A673 (cell line): ENCODE measurements around the gene GLIPR1. TPM values are rescaled to one million over a fixed set of nuclear protein-coding genes. Genes with fewer than 3 reads are reported as not detected.

Source experiments
- BruUV-seq: library from RNA; stranded (reverse); fragments of 400-500 nt; replicated peaks from 2 replicates; lab custom pipeline; 2021; lab: Mats Ljungman, UMichigan
- CTCF ChIA-PET: fragments of 300-600 bp; sonication (Branson Sonifier 250); formaldehyde crosslinking; loops from one replicate; lab custom pipeline; 2022; ENCODE audit warnings: antibody characterized with exemption; lab: Charles Lee
- POLR2A ChIA-PET: fragments of 300-600 bp; sonication (Branson Sonifier 250); formaldehyde crosslinking; loops from one replicate; lab custom pipeline; 2022; ENCODE audit warnings: antibody characterized with exemption; ENCODE audit not compliant: low non-redundant PET; lab: Charles Lee
- DNase-seq: peaks from one replicate; pipeline ENCODE4 v3.0.0-alpha.2; 2015; ENCODE audit warnings: low spot score
- H3K27ac ChIP-seq: fragments of 200-600 bp; sonication (generic); 2 replicates; pipeline ENCODE4 v1.5.1; 2016; ENCODE audit warnings: mixed run types, low read depth, mild to moderate bottlenecking, mixed read lengths, antibody characterized with exemption, low read length; ENCODE audit not compliant: poor library complexity, severe bottlenecking
- H3K27me3 ChIP-seq: fragments of 200-600 bp; sonication (generic); replicated peaks from 2 replicates; pipeline ENCODE4 v1.6.1; 2017; ENCODE audit warnings: mixed run types, low read depth, mild to moderate bottlenecking, mixed read lengths, antibody characterized with exemption, low read length; ENCODE audit not compliant: insufficient read depth, poor library complexity
- H3K36me3 ChIP-seq: fragments of 200-600 bp; sonication (generic); 2 replicates; pipeline ENCODE4 v1.6.1; 2016; ENCODE audit warnings: mixed run types, mild to moderate bottlenecking, mixed read lengths, antibody characterized with exemption, low read length; ENCODE audit not compliant: insufficient read depth, poor library complexity, severe bottlenecking
- H3K4me1 ChIP-seq: fragments of 200-600 bp; sonication (generic); 2 replicates; pipeline ENCODE4 v1.6.1; 2017; ENCODE audit warnings: mixed run types, mild to moderate bottlenecking, mixed read lengths, antibody characterized with exemption, low read length; ENCODE audit not compliant: insufficient read depth, poor library complexity, severe bottlenecking
- H3K4me3 ChIP-seq: fragments of 200-600 bp; sonication (generic); 2 replicates; pipeline ENCODE4 v1.5.1; 2016; ENCODE audit warnings: low read depth, mixed run types, mild to moderate bottlenecking, mixed read lengths, low read length; ENCODE audit not compliant: poor library complexity, severe bottlenecking
- H3K9me3 ChIP-seq: fragments of 200-600 bp; sonication (generic); 2 replicates; pipeline ENCODE4 v1.6.1; 2016; ENCODE audit warnings: mixed run types, low read depth, mild to moderate bottlenecking, mixed read lengths, antibody characterized with exemption, low read length; ENCODE audit not compliant: poor library complexity, severe bottlenecking
- CTCF ChIP-seq: fragments of 300-800, 200-600 bp; sonication (generic); conservative IDR thresholded peaks from 2 replicates; pipeline ENCODE4 v1.5.1; 2017; ENCODE audit warnings: low read depth, mild to moderate bottlenecking, antibody characterized with exemption, low read length, moderate library complexity, mixed read lengths
- EZH2 ChIP-seq: fragments of 200-600 bp; sonication (generic); IDR thresholded peaks from 2 replicates; pipeline ENCODE4 v1.6.1; 2017; ENCODE audit warnings: borderline replicate concordance, low read depth, mild to moderate bottlenecking, mixed read lengths, antibody characterized with exemption, low read length; ENCODE audit not compliant: poor library complexity, severe bottlenecking
- intact Hi-C: fragments of 100-400 bp; cut with micrococcal nuclease; formaldehyde crosslinking; loops from one replicate; pipeline ENCODE4 v1.10.0; 2022; ENCODE audit not compliant: unreplicated experiment
- total RNA-seq: library from RNA; stranded (reverse); gene quantifications from 2 replicates; pipeline ENCODE4 v1.2.3, GENCODE V29; 2021

Gene GLIPR1
- total RNA-seq, 1 experiment from 2014 or later = 19.7 TPM

- peak; percentile 14 for DNase-seq
- no peaks in the 10 kb centered on the region for H3K27me3 ChIP-seq
- intact Hi-C loops = no loop called here
- H3K4me3 ChIP-seq = no peak overlapping the region
- no peak overlapping the region for H3K27ac ChIP-seq
- no peaks in the 10 kb centered on the region for H3K36me3 ChIP-seq
- TF ChIP-seq CTCF (no peak), EZH2 (no peak)
- BruUV-seq = no TSS peak
- ChIA-PET CTCF (no interaction called here), POLR2A (no interaction called here)
- H3K4me1 ChIP-seq = peaks cover 49% of the 10 kb centered on the region
- H3K9me3 ChIP-seq = no peaks in the 10 kb centered on the region
Observed at GRCh38 chr12:75553398-75553797, 72.8 kb downstream of the GLIPR1 start.

Other genes starting within 250 kb of the GLIPR1 start
- 10.4 and 13.2 TPM in 2 replicates for gene CAPS2, start 150.4 kb upstream of the GLIPR1 start, total RNA-seq
- not detected in 2 replicates for gene GLIPR1L1, start 146.1 kb upstream of the GLIPR1 start, total RNA-seq
- 0.28 TPM in 1 of 2 replicates, not detected in the other for gene GLIPR1L2, start 89.7 kb upstream of the GLIPR1 start, total RNA-seq
- gene KRR1, start 30.9 kb downstream of the GLIPR1 start, total RNA-seq = 75.3 and 85.9 TPM in 2 replicates